DMS 273 (cell line): Measurements from ENCODE around the gene NTF3.
"Not testable (repeated sequence)": the region's sequence is repeated elsewhere in the genome, so short reads cannot be mapped to it uniquely, and the experiment has no call there.

Source experiments
- DNase-seq: peaks from one replicate; lab custom pipeline; 2025; ENCODE audit not compliant: unreplicated experiment; lab: John Stamatoyannopoulos, UW

NTF3 gene

DNA sequence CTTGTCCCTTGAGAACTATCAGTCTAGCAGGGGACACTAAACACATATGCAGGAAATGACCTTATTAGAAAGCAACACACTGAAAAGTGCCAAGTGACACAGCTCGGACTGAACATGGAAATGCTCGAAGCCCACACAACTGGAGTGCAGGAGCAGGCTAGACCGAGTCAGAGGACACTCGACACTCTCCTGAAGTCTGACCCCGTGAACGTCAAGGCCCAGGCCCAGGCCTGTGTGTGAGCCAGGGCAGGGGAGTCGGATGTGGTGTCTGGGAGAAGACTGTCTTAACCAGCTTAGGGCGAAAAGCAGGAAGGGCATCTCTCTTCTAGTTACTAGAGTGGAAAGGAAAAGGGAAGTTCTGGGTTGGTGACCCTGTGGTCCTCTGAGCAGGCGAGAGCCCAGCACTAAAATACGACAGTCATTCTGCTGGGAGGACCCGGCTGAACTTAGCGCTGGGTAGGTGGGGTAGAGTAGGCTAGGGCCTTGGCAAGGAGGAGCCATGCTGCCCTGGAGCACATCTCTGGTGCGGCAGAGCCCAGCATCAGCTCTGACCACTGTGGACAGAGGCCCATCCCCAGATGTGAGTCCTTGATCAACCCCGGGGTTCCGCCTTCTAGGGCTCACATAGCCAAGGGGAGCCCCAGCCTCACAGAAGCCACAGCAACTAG, 93.0 kb downstream of the NTF3 start:
- no peak for DNase-seq

DNA sequence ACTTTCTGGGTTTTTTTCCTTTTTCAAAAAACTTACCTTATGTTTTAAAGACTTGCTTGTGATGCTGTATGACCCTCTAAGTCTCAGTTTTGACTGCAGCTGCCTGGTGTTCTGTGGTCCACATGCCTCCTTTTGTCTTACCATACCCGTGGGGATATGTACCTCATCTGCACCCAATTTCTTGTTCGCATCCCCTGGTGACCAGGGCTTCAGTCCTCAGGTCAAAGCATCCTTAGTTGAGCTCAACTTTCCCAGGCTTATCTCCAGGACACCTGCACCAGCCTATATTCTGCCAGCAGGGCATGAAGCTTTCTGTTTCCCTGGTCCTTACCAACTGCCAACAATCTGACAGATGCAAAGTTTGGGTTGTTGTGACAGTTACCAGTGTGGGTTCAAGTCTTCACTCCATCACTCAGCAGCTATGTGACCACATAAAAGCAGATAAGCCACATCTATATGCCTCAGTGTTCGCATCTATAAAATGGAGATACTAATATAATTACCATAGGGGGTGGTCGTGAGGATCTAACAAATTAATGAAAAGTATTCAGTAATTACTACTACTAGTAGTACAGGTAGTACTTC, 94.0 kb downstream of the NTF3 start:
- no peak for DNase-seq

GRCh38 chr12:5533368-5533767, 101.5 kb downstream of the NTF3 start:
- no peak for DNase-seq

DNA sequence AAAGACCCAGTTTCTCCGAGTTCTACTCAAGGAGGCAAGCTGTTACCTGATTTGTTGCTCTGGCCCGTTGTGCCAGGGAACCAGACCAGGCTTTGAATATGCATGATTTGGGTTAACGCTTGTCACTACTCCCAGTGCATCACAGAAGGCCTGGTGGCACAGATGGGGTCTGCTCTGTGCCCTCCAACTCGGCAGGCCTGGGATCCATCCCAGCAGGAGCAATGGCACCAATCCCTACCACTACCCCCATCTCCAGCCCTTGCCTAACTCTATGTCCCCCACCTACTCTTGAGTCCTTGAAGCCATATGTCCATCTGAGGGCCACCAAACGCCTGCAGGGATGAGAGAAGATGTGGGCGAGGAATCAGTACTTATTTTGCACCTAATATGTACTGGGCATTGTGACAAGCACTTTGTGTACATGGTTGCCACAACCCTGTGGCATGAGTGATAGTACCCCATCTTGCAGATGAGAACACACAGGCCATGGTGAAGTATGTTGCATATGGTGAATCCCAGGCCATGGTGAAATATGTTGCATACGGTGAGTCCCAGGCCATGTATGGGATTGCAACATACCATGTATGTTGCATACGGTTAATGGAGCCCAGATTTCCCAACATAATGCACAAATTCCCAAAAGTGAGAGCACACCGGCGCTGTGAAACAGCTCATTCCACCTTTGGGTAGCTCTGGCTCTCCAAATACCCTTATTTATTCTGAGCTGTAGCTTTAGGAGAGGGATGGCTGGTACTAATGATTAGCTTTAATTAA, 102.7 kb downstream of the NTF3 start:
- DNase-seq: no peak

DNA sequence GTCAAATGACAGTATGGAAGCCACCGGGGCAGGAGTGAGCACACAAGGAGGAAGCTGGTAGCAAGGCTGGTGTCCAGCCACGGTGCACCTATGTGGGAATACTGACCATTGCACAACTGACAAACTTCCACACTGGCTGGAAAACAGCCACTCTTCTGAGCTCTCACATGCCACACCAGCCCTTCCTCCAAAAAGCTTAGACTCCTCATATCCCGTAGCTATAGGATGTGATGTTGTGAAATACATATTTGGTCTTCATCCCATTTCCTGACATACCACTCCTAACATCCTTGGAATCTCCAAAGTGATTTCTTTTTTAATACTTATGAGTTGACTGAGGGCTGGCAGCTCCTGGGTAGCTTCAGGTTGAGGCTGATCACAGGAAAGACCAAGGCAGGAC, 103.6 kb downstream of the NTF3 start:
- DNase-seq: no peak

DNA sequence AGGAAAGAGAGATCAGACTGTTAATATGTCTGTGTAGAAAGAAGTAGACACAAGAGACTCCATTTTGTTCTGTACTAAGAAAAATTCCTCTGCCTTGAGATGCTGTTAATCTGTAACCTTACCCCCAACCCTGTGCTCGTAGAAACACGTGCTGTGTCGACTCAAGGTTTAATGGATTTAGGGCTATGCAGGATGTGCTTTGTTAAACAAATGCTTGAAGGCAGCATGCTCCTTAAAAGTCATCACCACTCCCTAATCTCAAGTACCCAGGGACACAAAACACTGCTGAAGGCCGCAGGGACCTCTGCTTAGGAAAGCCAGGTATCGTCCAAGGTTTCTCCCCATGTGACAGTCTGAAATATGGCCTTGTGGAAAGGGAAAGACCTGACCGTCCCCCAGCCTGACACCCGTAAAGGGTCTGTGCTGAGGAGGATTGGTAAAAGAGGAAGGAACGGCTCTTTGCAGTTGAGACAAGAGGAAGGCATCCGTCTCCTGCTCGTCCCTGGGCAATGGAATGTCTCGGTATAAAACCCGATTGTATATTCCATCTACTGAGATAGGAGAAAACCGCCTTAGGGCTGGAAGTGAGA, 105.2 kb downstream of the NTF3 start:
- not testable (repeated sequence) for DNase-seq

DNA sequence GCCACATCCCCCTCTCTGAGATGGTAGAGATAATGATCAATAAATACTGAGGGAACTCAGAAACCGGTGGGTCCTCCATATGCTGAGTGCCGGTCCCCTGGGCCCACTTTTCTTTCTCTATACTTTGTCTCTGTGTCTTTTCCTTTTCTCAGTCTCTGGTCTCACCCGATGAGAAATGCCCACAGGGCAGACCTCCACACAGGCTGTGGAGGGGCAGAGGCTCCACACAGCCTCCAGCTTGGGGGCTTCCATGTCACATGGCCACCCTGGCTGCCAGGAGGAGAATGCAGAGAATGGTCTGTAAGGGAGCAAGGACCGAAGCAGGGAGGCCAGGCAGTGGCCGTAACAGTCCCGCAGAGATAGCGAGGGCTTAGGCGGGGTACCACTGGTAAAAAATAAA, 105.9 kb downstream of the NTF3 start:
- no peak for DNase-seq
